ENCODE data around the gene FCGR3B. TPM values are rescaled to one million over a fixed set of nuclear protein-coding genes. Genes with fewer than 3 reads are reported as not detected.
"Not testable (repeated sequence)": the region's sequence is repeated elsewhere in the genome, so short reads cannot be mapped to it uniquely, and the experiment has no call there.

The FCGR3B gene
- total RNA-seq, 4 donors from 2014 or later: 1.1 to 7.8 (median 2.4) TPM

- intact Hi-C loops (cut with DNase I; ENCODE audit: low total_unique reads); H3K4me3 ChIP-seq (ENCODE audit: low read depth, poor library complexity, severe bottlenecking); DNase-seq (ENCODE audit: low spot score in 2 of 2): not testable (repeated sequence)
- WGBS, 2 donors: 92 to 96% methylated on average over 23 to 41 of the region's 58 CpGs
Observed at GRCh38 chr1:161606541-161607336, 24.2 kb downstream of the FCGR3B start.

GRCh38 chr1:161605762-161606540 is 25.0 kb downstream of the FCGR3B start:
- WGBS, 2 donors: 16 to 27% methylated on average over 20 to 43 of the region's 78 CpGs
- H3K4me3 ChIP-seq (ENCODE audit: low read depth, poor library complexity, severe bottlenecking); intact Hi-C loops (cut with DNase I; ENCODE audit: low total_unique reads): not testable (repeated sequence)
- DNase-seq (ENCODE audit: low spot score in 2 of 2): peak in 1 of 2 donors; percentile 40

GRCh38 chr1:161605024-161605423 is 26.0 kb downstream of the FCGR3B start:
- H3K4me3 ChIP-seq (ENCODE audit: low read depth, poor library complexity, severe bottlenecking); intact Hi-C loops (cut with DNase I; ENCODE audit: low total_unique reads); DNase-seq (ENCODE audit: low spot score in 2 of 2): not testable (repeated sequence)
- WGBS, 2 donors: 94 to 98% methylated on average over 12 of the region's 12 CpGs

- intact Hi-C loops (cut with DNase I; ENCODE audit: low total_unique reads); DNase-seq (ENCODE audit: low spot score in 2 of 2); H3K4me3 ChIP-seq (ENCODE audit: low read depth, poor library complexity, severe bottlenecking): not testable (repeated sequence)
- WGBS, 2 donors: 93 to 95% methylated on average over 3 of the region's 3 CpGs
Observed at GRCh38 chr1:161597077-161597476, 33.9 kb downstream of the FCGR3B start.

GRCh38 chr1:161595583-161595982 is 35.4 kb downstream of the FCGR3B start:
- WGBS, 2 donors: 75 to 87% methylated on average over 2 of the region's 2 CpGs
- H3K4me3 ChIP-seq (ENCODE audit: low read depth, poor library complexity, severe bottlenecking); intact Hi-C loops (cut with DNase I; ENCODE audit: low total_unique reads); DNase-seq (ENCODE audit: low spot score in 2 of 2): not testable (repeated sequence)

- H3K4me3 ChIP-seq (ENCODE audit: low read depth, poor library complexity, severe bottlenecking); DNase-seq (ENCODE audit: low spot score in 2 of 2); intact Hi-C loops (cut with DNase I; ENCODE audit: low total_unique reads): not testable (repeated sequence)
- WGBS, 2 donors: 44 to 67% methylated on average over 2 of the region's 2 CpGs
Observed at GRCh38 chr1:161595173-161595572, 35.8 kb downstream of the FCGR3B start.

GRCh38 chr1:161594269-161594984 is 36.5 kb downstream of the FCGR3B start:
- intact Hi-C loops (cut with DNase I; ENCODE audit: low total_unique reads): not testable (repeated sequence)
- WGBS, 2 donors: 47 to 70% methylated on average over 1 to 4 of the region's 4 CpGs

GRCh38 chr1:161593092-161593755 is 37.8 kb downstream of the FCGR3B start:
- WGBS, 2 donors: 92 to 93% methylated on average over 11 of the region's 11 CpGs
- intact Hi-C loops (cut with DNase I; ENCODE audit: low total_unique reads); DNase-seq (ENCODE audit: low spot score in 2 of 2); H3K4me3 ChIP-seq (ENCODE audit: low read depth, poor library complexity, severe bottlenecking): not testable (repeated sequence)

More at GRCh38 chr1:161594269-161594984, 36.5 kb downstream of the FCGR3B start:
- not testable (repeated sequence) for H3K4me3 ChIP-seq (ENCODE audit: low read depth, poor library complexity, severe bottlenecking); DNase-seq (ENCODE audit: low spot score in 2 of 2)

GRCh38 chr1:161592586-161592985 is 38.4 kb downstream of the FCGR3B start:
- H3K4me3 ChIP-seq (ENCODE audit: low read depth, poor library complexity, severe bottlenecking); DNase-seq (ENCODE audit: low spot score in 2 of 2); intact Hi-C loops (cut with DNase I; ENCODE audit: low total_unique reads): not testable (repeated sequence)
- 76 to 85% methylated on average over 2 of the region's 3 CpGs for WGBS, 2 donors

GRCh38 chr1:161589920-161590319 is 41.1 kb downstream of the FCGR3B start:
- intact Hi-C loops (cut with DNase I; ENCODE audit: low total_unique reads); DNase-seq (ENCODE audit: low spot score in 2 of 2); H3K4me3 ChIP-seq (ENCODE audit: low read depth, poor library complexity, severe bottlenecking): not testable (repeated sequence)
- 70 to 73% methylated on average over 1 of the region's 6 CpGs for WGBS, 2 donors

- DNase-seq (ENCODE audit: low spot score in 2 of 2); intact Hi-C loops (cut with DNase I; ENCODE audit: low total_unique reads); H3K4me3 ChIP-seq (ENCODE audit: low read depth, poor library complexity, severe bottlenecking): not testable (repeated sequence)
- 82 to 84% methylated on average over 6 to 8 of the region's 8 CpGs for WGBS, 2 donors
Observed at GRCh38 chr1:161589365-161589764, 41.6 kb downstream of the FCGR3B start.

- WGBS, 2 donors: no CpG with 5 or more reads among the region's 6 CpGs
- intact Hi-C loops (cut with DNase I; ENCODE audit: low total_unique reads); H3K4me3 ChIP-seq (ENCODE audit: low read depth, poor library complexity, severe bottlenecking); DNase-seq (ENCODE audit: low spot score in 2 of 2): not testable (repeated sequence)
Observed at GRCh38 chr1:161588596-161588995, 42.4 kb downstream of the FCGR3B start.

- H3K4me3 ChIP-seq (ENCODE audit: low read depth, poor library complexity, severe bottlenecking); intact Hi-C loops (cut with DNase I; ENCODE audit: low total_unique reads); DNase-seq (ENCODE audit: low spot score in 2 of 2): not testable (repeated sequence)
- WGBS, 2 donors: no CpG with 5 or more reads among the region's 4 CpGs
Observed at GRCh38 chr1:161582882-161583281, 48.1 kb downstream of the FCGR3B start.

- H3K4me3 ChIP-seq (ENCODE audit: low read depth, poor library complexity, severe bottlenecking); intact Hi-C loops (cut with DNase I; ENCODE audit: low total_unique reads); DNase-seq (ENCODE audit: low spot score in 2 of 2): not testable (repeated sequence)
- WGBS, 2 donors: no CpG with 5 or more reads among the region's 4 CpGs
Observed at GRCh38 chr1:161580879-161581537, 50.0 kb downstream of the FCGR3B start.

Measured in lower leg skin (tissue), 4 donors.